Measurements from ENCODE around the gene SNX9. TPM values are rescaled to one million over a fixed set of nuclear protein-coding genes. Genes with fewer than 3 reads are reported as not detected.

The SNX9 gene
- total RNA-seq, 1 experiment from 2014 or later = not detected

DNA sequence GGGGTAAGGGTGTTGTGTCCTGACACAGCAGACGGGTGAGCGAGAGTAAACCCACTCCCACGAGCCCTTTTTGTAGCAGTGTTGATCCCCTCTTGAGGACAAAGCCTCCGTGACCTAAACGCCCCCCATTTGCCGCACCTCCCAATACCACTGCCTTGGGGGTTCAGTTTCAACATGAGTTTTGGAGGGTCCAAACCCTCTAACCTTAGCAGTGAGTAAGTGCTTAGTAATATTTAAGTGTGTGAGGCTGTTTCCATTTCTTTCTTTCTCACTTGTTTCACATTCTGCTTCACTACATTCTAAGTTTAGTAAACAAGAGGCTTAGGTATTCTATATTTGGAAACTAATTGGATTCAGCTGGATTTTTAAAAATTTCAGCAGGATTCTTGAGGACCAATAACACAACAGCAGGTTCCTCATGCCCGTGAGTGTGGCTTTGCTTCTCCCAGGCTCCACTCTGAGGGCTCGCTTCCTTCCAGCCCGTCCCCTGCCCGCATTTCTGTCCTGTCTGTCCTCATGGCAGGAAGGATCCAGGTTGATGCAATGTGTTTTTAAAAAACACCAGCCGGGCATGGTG is 41.2 kb downstream of the SNX9 start:
- H3K4me3 ChIP-seq (ENCODE audit: low read length) = no peak overlapping the region
- H3K9me3 ChIP-seq (ENCODE audit: low read length) = no peaks in the 10 kb centered on the region
- no peaks in the 10 kb centered on the region for H3K9me2 ChIP-seq (replicated peaks; ENCODE audit: insufficient read depth, low read length)
- no peak overlapping the region for H2AFZ ChIP-seq (ENCODE audit: low read length)
- H3K79me2 ChIP-seq (ENCODE audit: low read length) = no peaks in the 10 kb centered on the region
- no peaks in the 10 kb centered on the region for H4K20me1 ChIP-seq (ENCODE audit: insufficient read depth, low read depth, low read length)
- no peak for DNase-seq
- no peaks in the 10 kb centered on the region for H3K4me1 ChIP-seq (ENCODE audit: low read length)
- no peaks in the 10 kb centered on the region; the same call in 1 of the 2 replicates for H3K27me3 ChIP-seq (ENCODE audit: low read length)
- no peak overlapping the region for H3K4me2 ChIP-seq (ENCODE audit: low read depth, low read length, poor library complexity, severe bottlenecking)
- no peak overlapping the region for H3K27ac ChIP-seq (ENCODE audit: low read length)
- no peak overlapping the region for H3K9ac ChIP-seq (ENCODE audit: low read length)
- H3K36me3 ChIP-seq (ENCODE audit: insufficient read depth, low read length) = no peaks in the 10 kb centered on the region

DNA sequence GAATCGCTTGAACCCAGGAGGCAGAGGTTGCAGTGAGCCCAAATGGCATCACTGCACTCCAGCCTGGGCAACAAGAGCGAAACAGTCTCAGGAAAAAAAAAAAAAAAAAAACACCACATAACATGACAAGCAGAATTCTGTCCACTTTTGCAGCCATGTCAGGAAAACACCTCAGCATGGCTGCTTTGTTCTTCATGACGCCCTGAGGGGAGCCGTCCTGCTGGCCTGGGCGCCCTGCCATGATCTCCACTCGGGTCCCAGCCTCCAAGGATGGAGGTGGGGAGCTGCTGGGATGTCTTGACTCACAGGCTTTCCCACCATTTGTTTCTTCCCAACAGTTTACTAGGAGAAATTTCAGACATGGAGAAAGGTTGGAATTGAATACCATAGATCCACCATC is 42.2 kb downstream of the SNX9 start:
- Histone ChIP-seq H4K20me1 (ENCODE audit: insufficient read depth, low read depth, low read length) (no peaks in the 10 kb centered on the region), H3K4me2 (ENCODE audit: low read depth, low read length, poor library complexity, severe bottlenecking) (no peak overlapping the region), H3K27ac (ENCODE audit: low read length) (no peak overlapping the region), H3K79me2 (ENCODE audit: low read length) (no peaks in the 10 kb centered on the region), H3K4me3 (ENCODE audit: low read length) (no peak overlapping the region), H3K9me3 (ENCODE audit: low read length) (no peaks in the 10 kb centered on the region), H3K36me3 (ENCODE audit: insufficient read depth, low read length) (no peaks in the 10 kb centered on the region), H3K9ac (ENCODE audit: low read length) (no peak overlapping the region), H3K9me2 (replicated peaks; ENCODE audit: insufficient read depth, low read length) (no peaks in the 10 kb centered on the region), H2AFZ (ENCODE audit: low read length) (no peak overlapping the region), H3K27me3 (ENCODE audit: low read length) (no peaks in the 10 kb centered on the region; the same call in 1 of the 2 replicates), H3K4me1 (ENCODE audit: low read length) (no peaks in the 10 kb centered on the region)
- DNase-seq = no peak

DNA sequence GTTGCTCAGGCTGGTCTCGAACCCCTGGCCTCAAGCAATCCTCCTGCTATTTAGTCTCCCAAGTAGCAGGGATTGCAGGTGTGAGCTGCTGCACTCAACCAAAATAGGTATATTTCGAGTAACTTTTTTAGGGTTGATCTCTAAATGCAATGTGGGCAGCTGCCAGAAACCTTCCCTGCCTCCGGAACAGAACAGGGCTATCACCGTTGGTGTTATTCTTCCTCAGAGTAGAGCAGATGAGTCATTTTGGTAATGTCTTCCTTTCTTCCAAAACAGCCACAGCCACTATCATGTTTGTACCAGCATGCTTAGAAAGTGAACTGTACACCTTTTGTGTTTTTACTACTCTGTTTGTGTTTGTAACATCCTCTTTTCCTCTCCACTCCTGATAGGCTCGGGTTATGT is 44.1 kb downstream of the SNX9 start:
- no peaks in the 10 kb centered on the region for H3K9me2 ChIP-seq (replicated peaks; ENCODE audit: insufficient read depth, low read length)
- no peaks in the 10 kb centered on the region for H3K27me3 ChIP-seq (ENCODE audit: low read length)
- H3K9me3 ChIP-seq (ENCODE audit: low read length) = no peaks in the 10 kb centered on the region
- no peaks in the 10 kb centered on the region for H4K20me1 ChIP-seq (ENCODE audit: insufficient read depth, low read depth, low read length)
- no peak for DNase-seq
- H3K4me1 ChIP-seq (ENCODE audit: low read length) = no peaks in the 10 kb centered on the region
- no peak overlapping the region for H3K4me2 ChIP-seq (ENCODE audit: low read depth, low read length, poor library complexity, severe bottlenecking)
- H3K36me3 ChIP-seq (ENCODE audit: insufficient read depth, low read length) = no peaks in the 10 kb centered on the region
- no peak overlapping the region for H3K9ac ChIP-seq (ENCODE audit: low read length)
- no peak overlapping the region for H2AFZ ChIP-seq (ENCODE audit: low read length)
- no peak overlapping the region for H3K27ac ChIP-seq (ENCODE audit: low read length)
- H3K79me2 ChIP-seq (ENCODE audit: low read length) = no peaks in the 10 kb centered on the region
- H3K4me3 ChIP-seq (ENCODE audit: low read length) = no peak overlapping the region

DNA sequence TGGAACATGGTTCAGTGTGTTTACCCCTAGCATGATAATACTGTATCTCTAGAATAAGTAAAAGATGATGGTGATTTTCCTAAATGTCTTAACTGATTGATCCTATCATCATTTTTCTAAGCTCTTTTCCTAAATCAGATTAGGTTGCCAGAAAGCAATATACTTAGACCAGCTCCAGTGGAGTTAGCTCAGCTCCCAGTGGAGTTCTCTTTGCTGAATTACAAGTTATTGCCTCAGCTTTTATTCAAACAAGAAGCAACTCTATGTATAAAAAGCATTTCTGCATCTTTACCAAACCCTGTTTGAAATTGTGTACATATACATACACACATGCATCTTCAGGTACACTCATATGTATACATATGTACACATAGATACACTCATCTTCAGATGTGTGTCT is 44.9 kb downstream of the SNX9 start:
- H3K9me2 ChIP-seq (replicated peaks; ENCODE audit: insufficient read depth, low read length) = no peaks in the 10 kb centered on the region
- H3K9me3 ChIP-seq (ENCODE audit: low read length) = no peaks in the 10 kb centered on the region
- H2AFZ ChIP-seq (ENCODE audit: low read length) = no peak overlapping the region
- no peak overlapping the region for H3K4me2 ChIP-seq (ENCODE audit: low read depth, low read length, poor library complexity, severe bottlenecking)
- H3K36me3 ChIP-seq (ENCODE audit: insufficient read depth, low read length) = no peaks in the 10 kb centered on the region
- H3K27ac ChIP-seq (ENCODE audit: low read length) = no peak overlapping the region
- no peak for DNase-seq
- H3K79me2 ChIP-seq (ENCODE audit: low read length) = no peaks in the 10 kb centered on the region
- H4K20me1 ChIP-seq (ENCODE audit: insufficient read depth, low read depth, low read length) = no peaks in the 10 kb centered on the region
- H3K27me3 ChIP-seq (ENCODE audit: low read length) = no peaks in the 10 kb centered on the region
- H3K9ac ChIP-seq (ENCODE audit: low read length) = no peak overlapping the region
- no peaks in the 10 kb centered on the region for H3K4me1 ChIP-seq (ENCODE audit: low read length)
- no peak overlapping the region for H3K4me3 ChIP-seq (ENCODE audit: low read length)

DNA sequence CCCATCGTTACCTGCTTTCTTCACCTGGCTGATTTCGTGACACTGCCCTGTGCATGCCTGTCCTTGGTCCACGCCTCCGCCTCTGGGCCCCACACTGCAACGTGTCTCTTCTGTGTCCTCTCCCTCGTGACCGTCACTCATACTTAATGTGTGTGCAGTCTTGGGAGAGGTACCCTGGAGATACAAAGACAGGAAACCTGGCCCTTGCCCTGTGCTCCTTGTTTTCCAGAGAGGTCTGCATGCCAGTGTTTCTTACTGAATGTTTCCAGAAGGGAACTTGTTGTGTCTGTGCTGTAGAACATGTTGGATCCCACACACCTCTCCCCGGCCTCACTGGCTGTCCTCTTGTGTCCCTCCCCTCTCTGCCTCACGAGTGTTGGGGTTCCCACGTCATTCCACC is 45.8 kb downstream of the SNX9 start:
- Histone ChIP-seq H3K4me1 (ENCODE audit: low read length) (no peaks in the 10 kb centered on the region), H3K4me3 (ENCODE audit: low read length) (no peak overlapping the region), H3K9me3 (ENCODE audit: low read length) (no peaks in the 10 kb centered on the region), H3K79me2 (ENCODE audit: low read length) (no peaks in the 10 kb centered on the region), H3K4me2 (ENCODE audit: low read depth, low read length, poor library complexity, severe bottlenecking) (no peak overlapping the region), H3K27me3 (ENCODE audit: low read length) (no peaks in the 10 kb centered on the region), H3K27ac (ENCODE audit: low read length) (no peak overlapping the region), H3K36me3 (ENCODE audit: insufficient read depth, low read length) (no peaks in the 10 kb centered on the region), H3K9me2 (replicated peaks; ENCODE audit: insufficient read depth, low read length) (no peaks in the 10 kb centered on the region), H3K9ac (ENCODE audit: low read length) (no peak overlapping the region), H4K20me1 (ENCODE audit: insufficient read depth, low read depth, low read length) (no peaks in the 10 kb centered on the region), H2AFZ (ENCODE audit: low read length) (no peak overlapping the region)
- DNase-seq = no peak

DNA sequence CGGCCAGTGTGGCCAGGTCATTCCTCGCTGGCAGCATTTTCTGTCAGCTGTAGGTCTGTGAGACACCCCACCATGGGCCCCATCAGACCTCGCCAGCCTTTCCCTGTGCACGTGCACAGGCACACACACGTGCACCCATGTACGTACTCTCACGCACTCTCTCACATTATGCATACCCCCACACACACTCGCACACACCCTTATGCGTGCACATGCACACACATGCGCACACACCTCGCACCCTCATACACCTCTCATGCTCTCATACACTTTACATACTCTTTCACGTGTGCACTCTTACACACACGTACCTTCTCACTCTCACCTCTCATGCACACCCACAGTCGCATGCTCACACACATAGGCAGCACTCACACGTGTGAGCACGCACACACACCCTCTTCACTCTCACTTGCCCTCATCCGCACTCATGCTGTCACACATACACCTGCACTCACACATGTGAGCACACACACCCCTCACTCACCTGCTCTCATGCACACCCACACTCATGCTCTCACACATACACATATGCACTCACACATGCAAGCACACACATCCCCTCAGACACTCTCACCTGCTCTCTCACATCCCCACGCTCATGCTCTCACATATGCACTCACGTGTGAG is 46.7 kb downstream of the SNX9 start:
- no peak for DNase-seq
- H3K79me2 ChIP-seq (ENCODE audit: low read length) = no peaks in the 10 kb centered on the region
- H3K4me1 ChIP-seq (ENCODE audit: low read length) = no peaks in the 10 kb centered on the region
- no peak overlapping the region for H3K4me3 ChIP-seq (ENCODE audit: low read length)
- no peaks in the 10 kb centered on the region for H3K36me3 ChIP-seq (ENCODE audit: insufficient read depth, low read length)
- no peak overlapping the region for H3K4me2 ChIP-seq (ENCODE audit: low read depth, low read length, poor library complexity, severe bottlenecking)
- no peaks in the 10 kb centered on the region for H3K9me3 ChIP-seq (ENCODE audit: low read length)
- H3K27ac ChIP-seq (ENCODE audit: low read length) = no peak overlapping the region
- no peak overlapping the region for H3K9ac ChIP-seq (ENCODE audit: low read length)
- H3K9me2 ChIP-seq (replicated peaks; ENCODE audit: insufficient read depth, low read length) = no peaks in the 10 kb centered on the region
- no peaks in the 10 kb centered on the region for H4K20me1 ChIP-seq (ENCODE audit: insufficient read depth, low read depth, low read length)
- no peaks in the 10 kb centered on the region for H3K27me3 ChIP-seq (ENCODE audit: low read length)
- H2AFZ ChIP-seq (ENCODE audit: low read length) = no peak overlapping the region

DNA sequence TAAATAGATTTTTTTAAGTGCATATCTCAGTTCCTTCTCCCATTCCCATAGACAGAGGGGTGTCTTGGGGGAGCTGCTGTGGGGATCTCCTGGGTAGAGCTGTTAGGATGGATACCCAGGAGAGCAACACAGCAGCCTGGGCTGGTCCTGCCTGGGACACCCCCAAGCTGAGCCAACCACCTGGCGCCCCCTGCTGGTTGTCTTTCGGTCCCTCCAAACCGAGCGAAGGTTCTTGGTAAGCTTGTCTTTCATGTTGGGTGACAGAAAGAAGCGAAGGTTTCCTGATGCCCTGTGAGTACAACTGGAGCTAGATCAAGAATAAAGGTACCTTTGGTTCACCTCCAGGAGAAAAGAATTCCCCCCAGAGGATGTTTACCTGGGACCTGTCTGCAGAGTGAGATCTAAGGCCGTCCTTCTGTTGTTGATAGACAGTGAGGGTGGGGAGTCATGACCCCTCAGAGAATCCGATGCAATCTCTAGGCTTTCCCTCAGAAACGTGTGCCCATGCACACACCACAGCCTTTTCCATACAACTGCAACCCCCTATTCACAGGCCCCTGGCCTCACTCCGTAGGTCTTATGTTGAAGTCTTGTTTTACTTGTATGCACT is 50.8 kb downstream of the SNX9 start:
- Histone ChIP-seq H3K9me3 (ENCODE audit: low read length) (no peaks in the 10 kb centered on the region), H2AFZ (ENCODE audit: low read length) (no peak overlapping the region)

DNA sequence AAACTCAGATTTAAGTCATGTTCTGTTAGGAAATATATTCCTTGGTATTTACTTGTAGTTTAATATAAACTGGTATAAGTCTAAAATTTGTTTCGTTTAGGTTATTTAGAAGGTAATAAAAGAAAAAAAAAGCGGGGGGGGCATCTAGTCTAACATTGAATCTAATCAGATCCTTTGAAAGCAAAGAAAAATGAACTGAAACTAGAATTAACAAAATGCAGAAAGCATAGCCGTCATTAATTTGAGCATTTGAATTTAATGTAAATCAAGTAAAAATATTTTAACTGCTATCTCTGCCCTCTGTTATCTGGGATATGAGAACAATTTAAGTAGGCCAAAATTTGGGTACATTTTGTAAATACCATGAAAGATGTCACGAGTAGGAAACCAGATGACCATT is 54.1 kb downstream of the SNX9 start:
- H3K79me2 ChIP-seq (ENCODE audit: low read length) = no peaks in the 10 kb centered on the region
- no peak overlapping the region for H3K27ac ChIP-seq (ENCODE audit: low read length)
- H3K4me3 ChIP-seq (ENCODE audit: low read length) = no peak overlapping the region
- H4K20me1 ChIP-seq (ENCODE audit: insufficient read depth, low read depth, low read length) = 0 out of 2 replicates have a peak, but pooled peaks cover 4% of the 10 kb centered on the region
- H3K9ac ChIP-seq (ENCODE audit: low read length) = no peak overlapping the region
- H2AFZ ChIP-seq (ENCODE audit: low read length) = no peak overlapping the region
- H3K4me1 ChIP-seq (ENCODE audit: low read length) = peaks cover 12% of the 10 kb centered on the region
- H3K27me3 ChIP-seq (ENCODE audit: low read length) = no peaks in the 10 kb centered on the region
- H3K9me2 ChIP-seq (replicated peaks; ENCODE audit: insufficient read depth, low read length) = no peaks in the 10 kb centered on the region
- peak; percentile 42 for DNase-seq
- H3K36me3 ChIP-seq (ENCODE audit: insufficient read depth, low read length) = no peaks in the 10 kb centered on the region
- H3K9me3 ChIP-seq (ENCODE audit: low read length) = no peaks in the 10 kb centered on the region
- peak overlapping the region; percentile 40 for H3K4me2 ChIP-seq (ENCODE audit: low read depth, low read length, poor library complexity, severe bottlenecking)

More for the DNA sequence above, 50.8 kb downstream of the SNX9 start:
- no peaks in the 10 kb centered on the region for H3K36me3 ChIP-seq (ENCODE audit: insufficient read depth, low read length)
- peaks cover 12% of the 10 kb centered on the region for H3K4me1 ChIP-seq (ENCODE audit: low read length)
- H3K4me3 ChIP-seq (ENCODE audit: low read length) = no peak overlapping the region
- H4K20me1 ChIP-seq (ENCODE audit: insufficient read depth, low read depth, low read length) = 0 out of 2 replicates have a peak, but pooled peaks cover 4% of the 10 kb centered on the region
- H3K9ac ChIP-seq (ENCODE audit: low read length) = no peak overlapping the region
- H3K9me2 ChIP-seq (replicated peaks; ENCODE audit: insufficient read depth, low read length) = no peaks in the 10 kb centered on the region
- H3K27me3 ChIP-seq (ENCODE audit: low read length) = no peaks in the 10 kb centered on the region
- H3K79me2 ChIP-seq (ENCODE audit: low read length) = no peaks in the 10 kb centered on the region
- H3K4me2 ChIP-seq (ENCODE audit: low read depth, low read length, poor library complexity, severe bottlenecking) = no peak overlapping the region
- peak; percentile 92 for DNase-seq
- no peak overlapping the region for H3K27ac ChIP-seq (ENCODE audit: low read length)

Data from Karpas-422 (cell line).